OCI-LY1 (cell line): Measurements from ENCODE around the gene TNFAIP3.

ENCODE experiments used
- EZH2 ChIP-seq: fragments of 200-600 bp; sonication (generic), shearing (Covaris generic); IDR thresholded peaks from 2 replicates; pipeline ENCODE4 v1.8.0; 2017; ENCODE audit warnings: borderline replicate concordance, mixed run types, mild to moderate bottlenecking, antibody characterized with exemption, low read length, moderate library complexity, mixed read lengths
- TF ChIP-seq, protein P1 (sequence below): fragments of 200-600 bp; sonication (generic), shearing (Covaris generic); IDR thresholded peaks from 2 replicates; pipeline ENCODE4 v1.5.1; 2017; ENCODE audit warnings: mild to moderate bottlenecking, antibody characterized with exemption, low read length, moderate library complexity, mixed read lengths

DNA sequence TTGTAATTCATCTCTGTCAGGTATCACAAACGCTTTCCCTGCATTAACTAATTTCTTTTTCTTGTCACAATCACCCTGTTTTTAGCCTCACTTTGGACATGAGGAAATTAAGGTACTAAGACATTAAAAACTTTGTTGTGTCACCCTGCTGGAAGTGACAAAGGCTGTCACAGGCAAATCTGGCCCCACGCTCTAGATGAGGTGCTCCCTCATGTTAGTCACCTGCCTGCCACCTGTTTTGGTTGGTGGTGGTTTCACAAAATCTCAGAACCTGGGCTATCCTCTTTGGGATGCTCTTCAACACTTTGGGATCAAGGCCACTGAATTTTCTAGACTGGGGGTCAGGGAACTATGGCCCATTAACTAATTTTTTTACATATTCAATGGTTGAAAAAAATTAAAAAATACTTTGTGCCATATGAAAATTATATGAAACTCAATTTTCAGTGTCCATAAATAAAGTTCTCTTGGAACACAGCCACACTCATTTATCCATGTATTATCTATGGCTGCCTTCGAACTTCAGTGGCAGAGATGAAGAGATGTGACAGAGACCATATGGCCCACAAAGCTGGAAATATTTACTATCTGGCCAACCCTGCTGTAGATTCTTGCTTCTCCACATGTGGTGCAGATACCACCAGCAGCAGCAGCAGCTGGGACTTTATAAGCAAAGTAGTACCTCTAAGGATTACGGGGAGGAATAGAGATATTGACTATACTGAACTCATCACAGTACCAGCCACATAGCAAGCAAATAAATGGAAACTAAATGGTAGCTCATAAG lies 16.1 kb upstream of the TNFAIP3 start:
- TF ChIP-seq, protein P1, sequence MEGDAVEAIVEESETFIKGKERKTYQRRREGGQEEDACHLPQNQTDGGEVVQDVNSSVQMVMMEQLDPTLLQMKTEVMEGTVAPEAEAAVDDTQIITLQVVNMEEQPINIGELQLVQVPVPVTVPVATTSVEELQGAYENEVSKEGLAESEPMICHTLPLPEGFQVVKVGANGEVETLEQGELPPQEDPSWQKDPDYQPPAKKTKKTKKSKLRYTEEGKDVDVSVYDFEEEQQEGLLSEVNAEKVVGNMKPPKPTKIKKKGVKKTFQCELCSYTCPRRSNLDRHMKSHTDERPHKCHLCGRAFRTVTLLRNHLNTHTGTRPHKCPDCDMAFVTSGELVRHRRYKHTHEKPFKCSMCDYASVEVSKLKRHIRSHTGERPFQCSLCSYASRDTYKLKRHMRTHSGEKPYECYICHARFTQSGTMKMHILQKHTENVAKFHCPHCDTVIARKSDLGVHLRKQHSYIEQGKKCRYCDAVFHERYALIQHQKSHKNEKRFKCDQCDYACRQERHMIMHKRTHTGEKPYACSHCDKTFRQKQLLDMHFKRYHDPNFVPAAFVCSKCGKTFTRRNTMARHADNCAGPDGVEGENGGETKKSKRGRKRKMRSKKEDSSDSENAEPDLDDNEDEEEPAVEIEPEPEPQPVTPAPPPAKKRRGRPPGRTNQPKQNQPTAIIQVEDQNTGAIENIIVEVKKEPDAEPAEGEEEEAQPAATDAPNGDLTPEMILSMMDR = no peak
- TF ChIP-seq EZH2 = no peak
